ENCODE results near the gene SERPINA5.

DNA sequence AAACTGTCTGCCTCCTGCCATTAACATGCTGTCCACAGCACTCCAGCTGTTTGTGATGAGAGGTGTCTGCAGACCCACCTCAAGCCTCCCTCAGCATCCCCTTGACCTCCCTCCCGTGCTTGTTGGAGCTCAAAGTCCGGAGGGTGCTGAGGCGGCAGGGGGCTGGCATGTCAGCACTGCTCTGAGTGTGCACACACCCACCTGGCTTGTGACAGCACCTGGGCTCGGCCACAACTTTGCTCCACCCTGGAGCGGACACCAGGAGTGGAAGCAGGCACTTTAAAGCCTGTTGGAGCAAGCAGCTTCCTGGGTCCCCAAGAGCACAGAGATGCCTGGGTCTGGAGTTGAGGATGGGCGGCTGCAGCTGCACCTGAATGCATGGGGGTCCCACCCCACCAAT, 51.9 kb downstream of the SERPINA5 start:
- TF ChIP-seq GATA3 (IDR thresholded peaks at IDR 0.05; ENCODE audit: low read depth, low read length): no peak
- TF ChIP-seq GATA2 (IDR thresholded peaks at IDR 0.05; ENCODE audit: low read depth, low read length): no peak
